ENCODE measurements around the gene ZNF384. TPM values are rescaled to one million over a fixed set of nuclear protein-coding genes. Genes with fewer than 3 reads are reported as not detected.

Gene ZNF384
- total RNA-seq, 1 donor from 2014 or later, result 6.4 TPM

DNA sequence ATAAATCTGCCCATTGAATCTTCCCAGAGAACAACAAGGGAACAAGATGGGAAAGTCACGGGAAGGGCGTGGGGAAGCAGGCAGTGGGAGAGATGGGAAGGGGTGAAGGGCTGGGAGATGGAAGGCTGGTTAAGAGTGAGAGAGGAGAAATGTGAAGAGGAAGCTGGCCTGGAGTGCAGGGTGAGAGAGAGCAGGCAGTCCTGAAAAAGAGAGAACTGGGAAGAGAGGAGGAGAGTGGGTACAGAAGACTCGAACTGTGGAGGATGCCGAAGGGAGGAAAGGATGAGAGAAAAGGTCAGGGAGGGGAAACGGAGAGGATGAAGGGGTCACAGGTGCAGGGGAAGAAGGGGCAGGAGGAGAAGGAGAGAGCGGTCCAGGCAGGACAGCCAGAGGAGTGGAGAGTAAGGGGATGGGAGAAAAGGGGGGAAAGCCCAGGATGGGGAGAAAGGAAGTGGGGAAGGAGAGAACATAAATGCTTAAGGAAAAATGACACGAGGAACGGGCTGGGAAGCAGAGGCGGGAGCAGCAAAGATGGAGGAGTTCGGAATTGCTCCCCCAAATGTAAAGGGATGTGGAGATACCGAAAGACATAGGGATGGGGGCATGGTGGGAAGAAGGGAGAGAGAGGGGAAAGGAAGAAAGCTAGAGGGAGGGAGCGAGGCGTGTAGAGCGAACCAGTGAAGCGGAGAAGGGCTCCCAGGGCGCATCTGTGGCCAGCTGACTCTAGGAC is 10.2 kb upstream of the ZNF384 start:
- DNase-seq (ENCODE audit: low read depth in 2 of 2), result no peak

- DNase-seq (ENCODE audit: low read depth in 2 of 2), result no peak
Observed at GRCh38 chr12:6698352-6699046, 9.3 kb upstream of the ZNF384 start.

- peak in 1 of 2 donors; percentile 58 for DNase-seq (ENCODE audit: low read depth in 2 of 2)
Observed at GRCh38 chr12:6697584-6698351, 8.6 kb upstream of the ZNF384 start.

GRCh38 chr12:6696690-6697583 is 7.8 kb upstream of the ZNF384 start:
- no peak for DNase-seq (ENCODE audit: low read depth in 2 of 2)

DNA sequence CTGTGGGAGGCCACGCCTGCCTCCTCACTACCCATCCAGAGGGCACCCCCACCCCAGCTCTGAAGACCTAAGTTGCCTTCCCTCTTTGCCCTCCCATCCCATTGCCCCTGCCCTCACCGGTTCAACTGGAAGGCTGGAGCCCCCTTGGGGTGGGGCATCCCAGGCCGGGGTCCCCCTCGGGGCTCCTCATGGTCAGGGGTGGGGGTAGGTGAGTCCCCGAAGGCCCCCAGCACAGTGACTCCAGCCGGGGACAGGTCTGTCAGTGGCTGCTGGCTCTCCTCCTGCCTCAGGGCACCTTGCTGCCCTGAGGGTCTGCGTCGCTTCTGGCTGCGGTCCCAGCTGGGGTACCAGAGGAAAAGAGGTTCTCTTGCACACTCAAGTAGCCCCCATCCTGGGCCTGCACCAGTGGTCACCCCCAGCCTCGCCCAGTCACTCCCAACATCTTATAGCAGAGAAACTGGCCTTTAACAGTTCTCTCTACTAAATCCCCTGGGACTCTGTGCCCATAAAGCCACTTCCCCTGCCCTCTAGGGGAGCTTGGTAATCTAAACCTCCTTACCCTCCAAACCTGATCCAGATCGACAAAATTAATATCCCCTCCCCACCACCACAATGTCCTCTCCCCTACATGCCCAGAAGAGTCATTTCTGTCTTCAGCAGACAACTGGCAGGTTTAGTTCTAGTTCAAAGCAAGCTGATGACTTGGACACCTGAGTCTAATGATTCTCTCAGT is 6.3 kb upstream of the ZNF384 start:
- no peak for DNase-seq (ENCODE audit: low read depth in 2 of 2)

GRCh38 chr12:6694701-6695100 is 5.5 kb upstream of the ZNF384 start:
- DNase-seq (ENCODE audit: low read depth in 2 of 2), result no peak

DNA sequence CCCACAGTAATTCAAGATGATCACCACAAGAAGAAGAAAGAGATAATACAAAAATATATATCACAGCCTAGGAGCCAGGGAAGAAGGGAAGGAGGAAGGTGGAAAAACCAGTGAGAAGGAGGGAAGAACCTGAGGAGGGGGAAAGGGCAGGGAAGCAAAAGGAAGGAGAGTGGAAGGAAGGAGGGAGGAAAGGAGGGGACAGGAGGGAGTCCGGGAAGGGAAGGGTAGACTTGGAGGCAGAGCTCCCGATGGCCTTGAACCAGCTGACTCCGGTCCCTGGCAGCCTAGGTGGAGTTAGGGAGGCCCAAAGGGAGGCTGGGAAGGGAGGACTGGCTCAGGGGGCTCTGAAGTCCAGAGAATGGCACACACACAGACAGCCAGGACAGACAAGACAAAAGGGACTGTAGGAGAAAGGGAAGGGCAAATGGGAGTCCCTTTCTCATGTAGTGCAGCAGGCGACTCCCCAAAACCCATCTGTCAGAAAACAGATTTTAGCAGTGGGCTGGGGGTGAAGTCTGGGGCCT is 4.7 kb upstream of the ZNF384 start:
- no peak for DNase-seq (ENCODE audit: low read depth in 2 of 2)

DNA sequence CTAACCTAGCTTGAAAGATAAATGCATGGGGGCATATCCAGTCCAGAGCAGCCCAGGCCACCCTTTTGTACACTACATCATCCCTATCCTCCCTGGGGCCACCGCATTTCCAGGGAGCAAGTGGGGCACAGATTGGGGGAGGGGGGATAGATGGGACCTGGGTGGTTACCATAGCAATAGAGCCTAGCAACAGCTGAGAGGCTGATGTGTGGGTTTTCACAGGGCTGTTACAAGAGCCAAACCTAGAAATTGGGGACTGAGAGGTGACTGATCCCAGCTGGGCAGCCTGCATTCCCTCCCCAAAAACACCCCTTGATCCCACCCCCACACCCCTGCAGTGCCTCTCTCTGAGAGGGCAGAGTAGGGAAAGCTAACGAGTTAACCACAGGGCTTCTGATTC is 3.7 kb upstream of the ZNF384 start:
- no peak for DNase-seq (ENCODE audit: low read depth in 2 of 2)

DNA sequence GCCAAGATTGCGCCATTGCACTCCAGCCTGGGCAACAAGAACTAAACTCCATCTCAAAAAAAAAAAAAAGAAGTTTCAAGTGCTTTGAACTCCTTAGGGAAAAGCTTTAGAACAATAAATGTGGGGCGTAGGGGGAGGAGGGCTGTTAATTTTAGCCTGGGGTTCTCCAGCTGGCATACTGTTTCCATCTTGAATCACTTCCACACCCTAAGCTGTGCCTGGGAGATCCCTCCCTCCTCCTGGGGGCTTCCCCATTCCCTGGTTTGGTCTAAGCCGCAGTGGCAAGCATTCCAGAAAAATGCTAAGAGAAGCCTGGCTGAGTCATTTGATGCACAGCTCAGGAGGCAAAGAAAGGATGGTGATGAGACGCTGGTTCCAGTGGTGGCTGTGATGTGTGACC is 2.3 kb upstream of the ZNF384 start:
- DNase-seq (ENCODE audit: low read depth in 2 of 2), result no peak

- DNase-seq (ENCODE audit: low read depth in 2 of 2), result no peak
Observed at GRCh38 chr12:6688543-6688998, 604 bp downstream of the ZNF384 start.

GRCh38 chr12:6685814-6686213 is 3.4 kb downstream of the ZNF384 start:
- DNase-seq (ENCODE audit: low read depth in 2 of 2), result no peak

- DNase-seq (ENCODE audit: low read depth in 2 of 2), result peak in 1 of 2 donors; percentile 55
Observed at GRCh38 chr12:6684609-6685008, 4.6 kb downstream of the ZNF384 start.

- DNase-seq (ENCODE audit: low read depth in 2 of 2), result no peak
Observed at GRCh38 chr12:6676962-6677361, 12.2 kb downstream of the ZNF384 start.

DNA sequence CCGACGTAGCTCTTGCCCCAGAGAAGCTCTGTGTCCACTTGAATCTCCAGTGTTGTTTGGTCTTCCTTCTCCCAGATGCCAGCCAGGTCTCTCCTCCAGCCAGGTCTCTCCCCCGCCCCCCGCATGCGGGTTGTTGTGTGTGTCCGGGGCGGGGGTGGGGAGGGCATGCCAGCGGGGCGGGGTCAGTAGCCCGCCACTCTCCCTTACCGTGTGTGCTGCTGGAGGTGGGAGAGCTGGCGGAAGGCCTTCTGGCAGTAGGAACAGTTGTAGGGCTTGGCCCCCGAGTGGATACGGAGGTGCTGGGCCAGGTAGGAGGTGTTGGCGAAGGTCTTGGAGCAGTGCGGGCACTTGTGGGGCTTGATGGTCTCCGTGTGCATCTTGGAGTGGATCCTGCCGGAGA is 17.0 kb downstream of the ZNF384 start:
- no peak for DNase-seq (ENCODE audit: low read depth in 2 of 2)

DNA sequence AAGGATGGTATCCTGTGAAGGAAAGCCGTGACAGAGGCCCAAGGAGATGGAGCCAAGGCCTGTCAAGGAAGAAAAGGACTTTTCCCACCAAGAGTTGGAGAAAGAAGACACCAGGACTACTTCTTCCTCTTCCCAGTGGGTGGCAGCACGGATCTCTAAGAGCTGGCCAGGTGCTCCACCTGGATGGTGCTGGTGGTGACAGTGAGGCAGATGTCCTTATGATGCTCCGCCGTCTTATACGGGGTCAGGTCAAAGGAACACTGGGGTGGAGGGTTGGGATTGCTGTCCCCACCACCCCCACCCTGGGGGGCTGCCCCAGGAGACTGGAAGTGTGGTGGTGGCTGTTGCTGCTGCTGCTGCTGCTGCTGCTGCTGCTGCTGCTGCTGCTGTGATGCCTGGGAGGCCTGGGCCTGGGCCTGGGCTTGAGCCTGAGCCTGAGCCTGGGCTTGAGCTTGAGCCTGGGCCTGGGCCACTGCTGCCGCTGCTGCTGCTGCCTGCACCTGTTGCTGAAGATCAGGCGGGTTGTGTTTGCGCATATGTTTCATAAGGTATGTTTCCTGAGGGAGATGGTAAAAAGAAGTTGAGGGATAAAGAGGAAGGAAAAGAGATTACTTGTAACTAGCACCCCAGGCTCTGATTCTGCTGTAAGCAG is 21.5 kb downstream of the ZNF384 start:
- DNase-seq (ENCODE audit: low read depth in 2 of 2), result no peak

DNA sequence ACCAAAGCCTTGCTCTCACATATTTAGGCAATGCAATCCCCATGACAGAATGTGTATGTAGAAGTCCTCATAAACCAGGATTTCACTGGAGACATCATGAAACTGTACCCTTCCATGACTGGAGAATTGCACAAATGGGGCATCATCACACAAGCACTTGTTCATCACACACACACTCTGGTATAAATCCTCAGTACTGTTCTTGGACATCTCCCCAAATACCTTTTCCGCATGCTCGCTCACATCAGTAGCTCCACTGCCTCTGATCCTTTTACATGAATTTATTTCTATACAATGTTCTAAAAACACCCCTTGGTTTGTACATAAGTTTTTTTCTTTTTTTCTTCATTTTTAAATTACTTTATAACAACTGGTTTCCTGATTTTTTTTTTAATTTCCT is 23.0 kb downstream of the ZNF384 start:
- no peak for DNase-seq (ENCODE audit: low read depth in 2 of 2)

DNA sequence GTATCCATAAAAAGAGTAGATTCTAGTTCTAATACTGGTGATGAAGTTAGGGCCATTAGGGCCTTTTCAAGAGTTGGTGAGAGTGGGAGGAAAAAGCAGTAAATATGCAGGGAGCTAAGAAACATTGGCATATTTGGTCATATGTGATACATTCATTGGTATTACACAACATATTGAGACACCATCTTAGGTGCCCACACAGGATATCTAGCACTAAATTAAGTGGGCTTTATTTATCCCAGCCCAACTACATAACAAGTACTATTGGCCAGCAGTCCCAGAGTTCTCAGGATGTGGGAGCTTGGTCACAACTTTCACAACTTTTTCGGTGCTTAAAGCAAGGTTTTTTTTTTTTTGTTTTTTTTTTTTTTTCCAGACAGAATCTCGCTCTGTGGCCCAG is 24.3 kb downstream of the ZNF384 start:
- no peak for DNase-seq (ENCODE audit: low read depth in 2 of 2)

- peak; percentile 99 to 100 for DNase-seq (ENCODE audit: low read depth in 2 of 2)
Observed at GRCh38 chr12:6662906-6663742, 26.1 kb downstream of the ZNF384 start, which contains the start of gene ING4. Gene ING4, minus strand, starts transcription at chr12:6663119. Its CDS starts 18 bp downstream, at chr12:6663101.

GRCh38 chr12:6662602-6662905 is 26.6 kb downstream of the ZNF384 start:
- DNase-seq (ENCODE audit: low read depth in 2 of 2), result no peak
